Endothelial cell of umbilical vein (primary cell): ENCODE results near the gene CRACR2A.

ENCODE experiments used
- CTCF ChIP-seq, 2 donors: IDR thresholded peaks; 1 replicate in 1 of 2; 2 replicates in 1 of 2; pipeline ENCODE4 v1.5.1; 2011; ENCODE audit warnings: low read length in 2 of 2, mild to moderate bottlenecking in 2 of 2, moderate library complexity in 2 of 2, control low read depth in 1 of 2, inconsistent platforms in 1 of 2, low read depth in 1 of 2; ENCODE audit not compliant: insufficient read depth in 1 of 2; ENCODE audit errors: extremely low read depth in 1 of 2
- EZH2 ChIP-seq: IDR thresholded peaks from 2 replicates; pipeline ENCODE4 v1.6.1; 2012; ENCODE audit warnings: borderline replicate concordance, low read depth, mild to moderate bottlenecking, moderate library complexity, low read length, inconsistent platforms; ENCODE audit not compliant: severe bottlenecking
- MAX ChIP-seq: IDR thresholded peaks from 2 replicates; pipeline ENCODE4 v1.6.1; 2011; ENCODE audit not compliant: insufficient read depth, insufficient read length
- POLR2A ChIP-seq: IDR thresholded peaks from 2 replicates; pipeline ENCODE4 v1.6.1; 2012; ENCODE audit warnings: low read depth, mild to moderate bottlenecking, control low read depth, low read length

GRCh38 chr12:3574986-3575385 lies 177.9 kb downstream of the CRACR2A start:
- no peak for TF ChIP-seq CTCF (IDR thresholded peaks at IDR 0.05; ENCODE audit: extremely low read depth in 1 of 2, insufficient read depth in 1 of 2, low read depth in 1 of 2, low read length in 2 of 2)
- TF ChIP-seq POLR2A = no peak
- no peak for TF ChIP-seq MAX
- TF ChIP-seq EZH2 = no peak
